HG03196 (cell line): ENCODE measurements around the gene UVSSA.

Source experiments
- ATAC-seq: cut with Tn5 transposase; IDR thresholded peaks from one replicate; pipeline ENCODE4 v1.9.1; 2021; ENCODE audit not compliant: unreplicated experiment

The UVSSA gene, protein sequence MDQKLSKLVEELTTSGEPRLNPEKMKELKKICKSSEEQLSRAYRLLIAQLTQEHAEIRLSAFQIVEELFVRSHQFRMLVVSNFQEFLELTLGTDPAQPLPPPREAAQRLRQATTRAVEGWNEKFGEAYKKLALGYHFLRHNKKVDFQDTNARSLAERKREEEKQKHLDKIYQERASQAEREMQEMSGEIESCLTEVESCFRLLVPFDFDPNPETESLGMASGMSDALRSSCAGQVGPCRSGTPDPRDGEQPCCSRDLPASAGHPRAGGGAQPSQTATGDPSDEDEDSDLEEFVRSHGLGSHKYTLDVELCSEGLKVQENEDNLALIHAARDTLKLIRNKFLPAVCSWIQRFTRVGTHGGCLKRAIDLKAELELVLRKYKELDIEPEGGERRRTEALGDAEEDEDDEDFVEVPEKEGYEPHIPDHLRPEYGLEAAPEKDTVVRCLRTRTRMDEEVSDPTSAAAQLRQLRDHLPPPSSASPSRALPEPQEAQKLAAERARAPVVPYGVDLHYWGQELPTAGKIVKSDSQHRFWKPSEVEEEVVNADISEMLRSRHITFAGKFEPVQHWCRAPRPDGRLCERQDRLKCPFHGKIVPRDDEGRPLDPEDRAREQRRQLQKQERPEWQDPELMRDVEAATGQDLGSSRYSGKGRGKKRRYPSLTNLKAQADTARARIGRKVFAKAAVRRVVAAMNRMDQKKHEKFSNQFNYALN

DNA sequence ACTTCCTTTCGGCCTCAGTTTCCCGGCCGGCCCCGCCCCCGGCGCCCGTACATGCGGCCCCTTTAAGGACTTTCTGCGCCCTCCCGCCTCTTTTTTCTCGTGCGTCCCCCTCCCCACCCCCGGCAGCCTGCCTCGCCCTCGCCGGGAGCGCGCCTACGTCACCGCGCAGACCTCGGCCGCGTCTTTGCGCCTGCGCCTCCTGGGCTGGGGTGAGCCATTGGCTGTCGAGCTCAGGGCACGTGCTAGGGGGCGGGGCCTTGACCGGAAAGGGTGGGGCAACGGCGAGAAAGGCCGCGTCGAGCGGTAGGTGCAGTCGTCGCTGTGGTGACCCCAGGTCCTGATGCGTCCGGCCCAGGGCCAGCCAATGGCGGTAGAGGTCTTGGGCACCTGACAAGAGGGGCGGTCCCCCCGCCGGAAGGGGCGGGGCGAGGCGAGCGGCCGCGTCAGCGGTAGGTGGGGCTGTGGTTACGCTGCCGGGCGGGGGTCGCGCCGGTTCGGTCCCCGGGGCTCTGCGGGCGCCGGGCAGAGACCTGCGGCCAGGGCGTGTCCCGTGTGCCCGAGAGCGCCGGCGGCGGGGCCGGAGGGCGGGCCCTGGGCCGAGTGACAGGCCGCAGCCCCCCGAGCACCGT is at the start of gene UVSSA:
UVSSA (plus strand) TSS at position 428 of the 629 bp plus-strand sequence. CDS start 884 bp downstream, outside the sequence.
- ATAC-seq = peak; percentile 92

DNA sequence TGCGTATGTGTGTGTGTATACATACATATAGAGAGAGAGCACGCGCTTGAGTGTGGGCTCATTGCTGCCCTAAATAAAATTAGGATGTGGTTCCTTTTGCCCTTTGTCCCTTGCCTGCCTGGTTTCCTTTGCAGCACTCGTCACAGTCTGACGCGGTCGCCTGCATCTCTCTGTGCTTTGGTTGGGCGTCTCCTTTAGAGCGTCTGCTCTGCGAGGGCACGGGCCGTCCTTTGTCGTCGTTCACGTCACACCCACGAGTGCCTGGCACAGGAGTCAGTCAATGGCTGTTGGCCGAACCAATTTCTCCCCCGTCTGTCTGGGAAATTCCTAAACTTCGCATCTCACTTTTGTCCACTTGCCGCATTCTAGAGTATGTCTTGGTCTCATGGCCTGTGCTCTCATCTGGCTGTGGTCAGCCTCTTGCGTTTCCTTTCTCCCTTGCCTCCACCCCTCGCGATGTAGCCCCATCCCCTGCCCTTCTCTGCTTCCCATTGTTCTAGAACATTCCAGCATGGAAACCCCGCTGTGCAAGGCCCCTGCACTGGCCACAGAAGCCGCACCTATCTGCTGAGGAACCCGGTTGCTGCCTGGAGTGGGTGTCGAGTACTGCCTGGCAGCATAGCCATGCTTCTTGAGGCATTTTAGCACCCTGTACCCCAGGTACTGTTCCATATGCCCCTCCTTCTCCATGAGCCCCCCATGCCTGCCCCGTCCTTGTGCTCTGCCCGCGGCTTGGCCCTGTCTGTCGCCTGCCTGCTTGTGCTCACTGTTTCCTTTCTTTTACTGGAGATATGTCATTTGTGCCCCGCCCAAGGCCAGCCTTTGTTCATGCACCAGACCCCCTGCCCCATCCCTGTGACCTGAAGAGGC is 49.3 kb upstream of the UVSSA start:
- no peak for ATAC-seq

DNA sequence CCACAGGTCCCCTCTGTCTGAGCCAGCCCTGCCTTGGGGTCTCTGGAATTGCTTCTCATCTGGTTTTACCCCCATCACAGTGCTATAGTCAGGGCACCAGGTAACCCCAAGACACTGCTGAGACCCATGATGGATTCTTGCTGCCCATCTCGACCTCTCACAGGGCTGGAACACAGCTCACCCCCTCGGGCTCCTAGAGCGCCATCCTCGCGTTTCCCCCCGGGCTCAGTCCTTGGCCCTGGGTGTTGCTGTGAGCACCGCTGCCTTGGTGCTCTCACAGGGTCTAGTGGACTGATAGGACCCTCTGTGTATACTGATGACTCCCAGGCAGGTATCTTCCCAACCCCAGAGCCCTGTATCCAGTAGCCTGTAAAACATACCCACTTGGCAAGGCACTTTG is 48.5 kb upstream of the UVSSA start:
- ATAC-seq = no peak

DNA sequence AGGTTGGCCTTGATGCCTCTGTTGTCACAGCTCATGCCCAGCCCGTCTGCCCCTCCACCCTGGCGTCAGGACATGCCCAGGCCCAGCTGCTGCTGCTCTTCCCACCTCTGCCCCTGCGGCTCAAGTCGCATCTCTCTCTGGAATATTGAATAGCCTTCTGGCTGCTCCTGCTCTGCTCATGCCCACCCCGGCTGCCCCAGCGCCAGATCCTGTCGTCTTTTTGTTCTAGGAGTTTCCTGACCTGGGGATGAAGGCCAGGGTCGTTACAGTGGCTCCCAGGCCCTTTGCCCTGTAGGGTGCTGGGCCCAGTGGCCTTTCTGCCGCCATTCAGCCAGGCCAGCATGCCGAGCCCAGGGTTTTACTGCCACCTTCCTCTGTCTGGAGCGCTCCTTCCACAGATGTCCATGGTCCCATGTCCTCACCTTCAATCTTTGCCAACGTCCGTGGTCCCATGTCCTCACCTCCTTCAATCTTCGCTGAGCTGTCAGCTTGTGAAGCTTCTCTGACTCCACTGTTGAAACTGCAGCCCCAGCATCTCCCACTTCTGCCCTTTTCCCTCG is 47.6 kb upstream of the UVSSA start:
- ATAC-seq = no peak

DNA sequence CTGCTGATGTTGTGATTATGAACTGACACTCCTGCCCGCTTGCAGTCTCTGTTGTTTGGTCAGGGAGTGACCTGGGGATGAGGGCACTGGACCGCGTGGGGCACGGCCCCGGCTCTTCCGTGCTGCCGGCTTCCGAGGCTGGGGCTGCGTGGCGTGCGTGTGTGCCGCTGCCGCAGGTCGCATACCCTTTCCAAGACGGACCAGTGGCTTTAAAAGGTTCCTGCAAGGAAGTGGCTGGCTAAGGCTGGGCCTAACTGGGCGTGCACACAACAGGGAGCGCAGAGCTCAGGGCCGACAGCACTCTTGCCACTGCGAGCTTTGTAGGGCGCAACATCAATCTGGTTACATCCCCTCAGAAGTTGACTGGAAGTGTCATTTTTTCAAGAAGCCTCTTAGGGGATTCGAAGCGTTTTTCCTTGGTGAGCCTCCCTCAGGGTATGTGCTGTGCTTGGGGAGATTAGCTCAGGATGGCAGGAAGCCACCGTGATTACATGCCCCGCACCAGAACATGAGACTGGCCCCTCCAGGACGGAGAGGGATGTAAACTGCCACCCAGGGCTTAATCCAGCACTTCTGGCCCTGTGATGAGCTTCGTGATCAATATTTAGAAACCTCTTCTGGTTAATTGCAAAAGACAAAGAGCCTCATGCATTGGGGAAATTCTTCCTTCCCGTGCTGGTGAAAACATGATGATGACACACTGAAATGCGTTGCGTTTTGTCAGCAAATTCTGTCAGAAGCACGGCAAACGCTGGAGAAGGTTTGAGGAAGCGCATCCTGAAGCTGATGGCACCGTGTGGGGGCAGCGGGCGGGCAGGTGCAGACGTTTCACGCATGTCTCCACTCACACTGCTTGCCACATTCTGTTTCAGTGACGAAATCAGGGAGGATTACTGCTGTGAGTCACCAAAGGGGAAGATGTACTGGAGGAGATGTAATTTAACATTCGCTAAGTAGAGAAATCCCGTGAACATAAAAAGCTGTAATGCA is 46.2 kb upstream of the UVSSA start:
- ATAC-seq = no peak

DNA sequence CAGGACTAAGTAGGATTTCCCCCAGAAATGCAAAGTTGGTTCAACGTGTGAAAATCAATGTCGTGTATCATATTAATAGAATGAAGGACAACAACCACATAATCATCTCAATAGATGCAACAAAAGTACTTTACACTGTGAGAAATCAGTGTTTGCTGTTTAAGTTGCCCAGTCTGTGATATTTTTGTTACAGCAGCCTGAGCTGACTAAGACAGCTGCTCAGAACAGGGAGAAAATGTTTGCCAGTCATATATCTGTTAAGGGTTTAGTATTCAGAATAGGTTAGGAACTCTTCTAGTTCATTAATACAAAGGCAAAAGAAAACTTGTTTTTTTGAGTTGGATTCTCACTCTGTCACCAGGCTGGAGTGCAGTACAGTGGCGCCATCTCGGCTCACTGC is 44.8 kb upstream of the UVSSA start:
- ATAC-seq = no peak

DNA sequence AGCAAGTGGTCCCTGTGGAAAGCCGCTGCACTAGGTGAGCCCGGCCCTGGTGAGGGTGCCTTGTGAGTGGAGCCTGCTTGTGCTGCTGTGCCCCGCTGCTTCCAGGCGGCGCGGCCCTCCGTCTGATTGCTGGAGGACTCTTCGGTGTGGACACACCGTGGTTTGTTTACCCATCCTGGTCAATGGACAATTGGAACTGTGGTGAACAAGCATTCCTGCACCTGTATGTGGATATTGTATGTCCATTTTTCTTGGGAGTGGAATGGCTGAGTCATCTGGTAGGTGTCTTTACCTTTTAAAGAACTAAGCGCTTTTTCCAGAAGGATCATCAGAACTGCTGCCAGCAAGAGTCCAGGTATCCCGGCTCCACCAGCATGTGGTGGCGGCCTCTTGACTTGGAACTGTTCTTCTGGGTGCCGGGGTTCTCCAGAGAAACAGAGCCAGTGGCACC is 41.7 kb upstream of the UVSSA start:
- ATAC-seq = no peak

DNA sequence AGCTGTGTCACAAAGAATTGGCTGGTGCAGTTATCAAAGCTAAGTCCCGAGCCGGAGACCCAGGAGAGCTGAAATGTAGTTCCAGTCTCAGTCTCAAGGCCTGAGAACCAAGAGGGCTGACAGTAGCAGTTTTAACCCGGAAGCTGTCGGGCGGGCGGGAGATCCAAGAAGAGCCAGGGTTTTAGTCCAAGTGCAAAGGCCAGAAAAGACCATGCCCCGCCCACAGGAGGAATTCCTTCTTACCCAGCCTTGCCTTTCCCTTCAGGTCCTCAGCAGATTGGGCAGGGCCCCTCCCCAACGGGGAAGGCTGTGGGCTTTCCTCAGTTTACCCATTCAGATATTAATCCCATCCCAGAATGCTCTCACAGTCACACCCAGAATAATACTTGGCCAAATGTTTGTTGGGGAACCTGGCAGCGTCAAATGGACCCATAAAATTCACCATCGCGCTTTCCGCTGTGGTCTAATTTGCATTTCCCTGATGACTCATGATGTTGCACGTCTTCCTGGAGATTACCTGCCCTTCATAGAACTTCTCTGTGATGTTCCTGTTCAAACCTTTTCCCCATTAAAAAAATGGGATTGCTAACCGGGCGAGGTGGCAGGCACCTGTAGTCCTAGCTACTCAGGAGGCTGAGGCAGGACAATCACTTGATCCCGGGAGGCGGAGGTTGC is 41.1 kb upstream of the UVSSA start:
- ATAC-seq = no peak

DNA sequence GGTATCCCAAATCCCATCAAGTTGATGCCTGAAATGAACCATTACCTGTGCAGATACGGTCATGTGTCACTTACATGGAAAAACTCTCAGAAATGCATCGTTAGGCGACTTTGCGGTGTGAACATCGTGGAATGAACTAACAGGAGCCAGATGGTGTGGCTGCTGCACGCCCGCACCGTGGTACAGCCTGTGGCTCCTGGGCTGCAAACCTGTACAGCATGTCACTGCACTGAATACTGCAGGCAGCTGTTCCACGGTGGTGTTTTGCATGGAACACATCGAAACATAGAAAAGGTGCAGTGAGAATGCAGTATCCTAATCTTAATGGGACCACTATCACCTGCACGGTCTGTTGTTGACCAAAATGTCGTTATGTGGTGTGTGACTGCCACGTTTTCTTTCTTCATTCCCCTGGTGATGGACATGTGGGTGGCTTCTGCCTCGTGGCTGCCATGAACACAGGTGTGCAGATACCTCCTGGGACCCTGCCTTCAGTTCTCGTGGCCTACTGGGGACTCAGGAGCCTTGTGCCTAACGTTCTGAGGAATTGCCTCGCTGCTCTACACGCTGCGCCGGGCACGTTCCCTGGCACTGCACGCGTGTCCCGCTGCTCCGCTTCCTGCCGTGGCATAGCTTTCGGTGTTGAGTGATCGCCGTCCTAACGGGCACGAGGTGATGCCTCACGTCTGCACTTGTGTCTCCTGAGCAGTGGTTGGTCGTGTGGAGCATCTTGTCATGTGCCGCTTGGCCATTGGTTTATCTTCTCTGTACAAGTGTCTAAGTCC is 38.9 kb upstream of the UVSSA start:
- no peak for ATAC-seq

DNA sequence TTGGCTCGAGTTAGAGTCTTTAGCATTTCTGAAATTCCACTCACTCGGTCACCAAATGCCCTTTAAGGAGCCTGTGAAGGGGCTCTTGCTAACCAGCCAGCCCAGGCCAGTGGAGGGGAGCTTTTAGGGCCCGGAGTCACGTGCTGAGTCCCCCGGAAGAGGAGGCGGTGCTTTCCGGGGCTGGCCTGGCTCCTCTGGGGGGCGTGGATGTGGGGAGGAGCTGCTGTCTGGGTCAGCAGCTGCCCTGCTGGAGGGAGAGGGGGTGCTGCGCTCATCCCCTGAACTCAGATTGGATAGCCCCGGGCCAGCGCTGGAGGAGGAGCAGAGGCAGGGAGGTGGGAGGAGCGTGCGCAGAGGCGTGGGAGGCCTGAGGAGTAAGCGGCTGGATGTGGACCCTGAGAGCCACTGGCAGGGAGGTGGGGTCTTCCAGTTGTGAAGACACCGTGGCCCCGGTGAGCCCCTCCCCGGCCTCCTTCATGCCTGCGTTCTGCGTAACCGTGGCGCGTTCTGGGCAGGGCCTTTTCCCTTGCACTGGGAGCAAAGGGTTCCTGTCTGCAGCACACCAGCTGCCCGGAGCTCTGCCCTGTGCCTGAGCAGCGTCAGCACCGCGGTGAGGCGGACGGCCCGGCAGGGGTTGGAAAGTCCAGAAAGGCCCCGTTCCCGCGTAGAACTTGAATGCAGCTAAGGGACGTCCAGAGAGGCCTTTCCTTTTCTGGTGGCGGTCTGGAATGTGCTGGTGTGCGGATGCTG is 37.6 kb upstream of the UVSSA start:
- ATAC-seq = peak; percentile 62

DNA sequence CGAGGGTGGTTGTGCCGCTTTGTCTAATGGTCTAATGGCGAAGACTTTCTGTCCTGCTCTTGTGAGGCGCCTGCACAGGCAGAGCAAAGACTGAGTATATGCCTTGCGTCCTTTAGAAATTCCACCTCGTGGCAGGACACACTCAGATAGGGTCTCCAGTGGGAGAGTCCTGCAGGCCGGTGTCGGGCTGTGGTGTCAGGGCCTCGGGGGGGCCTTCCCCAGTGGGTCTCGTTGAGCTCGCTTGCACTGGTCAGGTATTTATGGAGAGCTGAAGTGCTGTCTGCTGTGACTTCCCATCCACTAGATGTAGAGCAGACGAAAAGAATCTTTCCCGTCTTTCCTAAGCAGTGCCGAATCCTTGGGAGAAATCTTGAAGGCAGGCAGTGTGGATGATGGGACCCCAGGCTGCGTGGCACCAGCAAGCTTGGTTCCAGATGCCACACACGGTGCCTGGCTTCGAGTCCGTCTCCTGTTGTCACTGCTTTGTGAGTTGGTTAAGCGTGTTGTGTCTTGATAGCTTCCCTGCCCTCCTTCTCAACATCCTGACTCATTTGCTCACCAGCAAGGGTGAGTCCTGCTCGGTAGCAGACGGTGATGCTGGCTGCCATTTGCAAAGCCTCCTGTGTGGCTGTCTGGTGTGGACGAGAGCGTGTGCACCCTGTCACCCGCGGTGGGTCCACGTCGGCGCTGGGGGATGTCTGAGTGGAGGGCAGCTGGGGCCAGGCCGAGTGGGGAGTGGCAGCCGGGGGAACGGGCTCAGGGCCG is 36.8 kb upstream of the UVSSA start:
- ATAC-seq = no peak

DNA sequence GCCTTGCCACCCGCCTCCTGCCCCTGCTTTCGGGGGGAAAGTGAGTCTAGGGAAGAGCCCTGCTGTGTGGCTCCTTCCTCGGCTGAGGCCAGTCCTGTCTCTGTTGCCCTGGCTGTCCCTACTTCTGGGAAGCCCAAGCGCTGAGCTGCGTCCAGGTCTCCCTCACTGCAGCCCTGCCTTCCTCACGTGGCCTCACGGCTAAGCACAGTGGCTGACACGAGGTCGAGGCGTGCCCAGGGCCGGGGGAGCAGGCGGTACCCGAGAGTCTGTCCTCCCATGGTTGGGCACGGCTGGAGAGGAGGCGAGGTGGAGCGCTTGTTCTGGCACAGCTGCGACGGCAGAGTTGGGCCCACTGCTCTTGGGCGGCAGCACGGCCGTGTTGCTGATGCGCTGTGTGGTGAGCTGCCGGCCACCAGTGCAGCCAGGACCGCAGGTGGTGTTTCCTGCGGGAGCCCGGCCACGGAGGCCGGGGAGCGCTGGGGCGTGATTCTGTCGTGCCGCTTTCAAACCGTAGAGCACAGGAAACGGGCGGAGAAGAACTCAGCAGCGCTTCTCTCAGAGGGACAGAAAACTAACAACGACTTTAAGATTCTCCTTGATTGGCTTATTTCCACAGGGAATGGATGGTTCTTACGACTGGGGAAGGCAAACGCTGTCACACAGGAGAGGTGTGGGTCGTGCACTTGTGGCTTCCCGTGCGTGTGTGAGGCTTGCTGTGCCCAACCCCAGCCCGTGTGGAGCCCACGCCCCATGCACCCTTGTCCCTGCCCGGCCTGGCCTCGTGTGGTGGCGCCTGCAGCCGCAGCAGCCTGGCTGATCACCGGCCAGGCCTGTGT is 36.0 kb upstream of the UVSSA start:
- ATAC-seq = no peak

DNA sequence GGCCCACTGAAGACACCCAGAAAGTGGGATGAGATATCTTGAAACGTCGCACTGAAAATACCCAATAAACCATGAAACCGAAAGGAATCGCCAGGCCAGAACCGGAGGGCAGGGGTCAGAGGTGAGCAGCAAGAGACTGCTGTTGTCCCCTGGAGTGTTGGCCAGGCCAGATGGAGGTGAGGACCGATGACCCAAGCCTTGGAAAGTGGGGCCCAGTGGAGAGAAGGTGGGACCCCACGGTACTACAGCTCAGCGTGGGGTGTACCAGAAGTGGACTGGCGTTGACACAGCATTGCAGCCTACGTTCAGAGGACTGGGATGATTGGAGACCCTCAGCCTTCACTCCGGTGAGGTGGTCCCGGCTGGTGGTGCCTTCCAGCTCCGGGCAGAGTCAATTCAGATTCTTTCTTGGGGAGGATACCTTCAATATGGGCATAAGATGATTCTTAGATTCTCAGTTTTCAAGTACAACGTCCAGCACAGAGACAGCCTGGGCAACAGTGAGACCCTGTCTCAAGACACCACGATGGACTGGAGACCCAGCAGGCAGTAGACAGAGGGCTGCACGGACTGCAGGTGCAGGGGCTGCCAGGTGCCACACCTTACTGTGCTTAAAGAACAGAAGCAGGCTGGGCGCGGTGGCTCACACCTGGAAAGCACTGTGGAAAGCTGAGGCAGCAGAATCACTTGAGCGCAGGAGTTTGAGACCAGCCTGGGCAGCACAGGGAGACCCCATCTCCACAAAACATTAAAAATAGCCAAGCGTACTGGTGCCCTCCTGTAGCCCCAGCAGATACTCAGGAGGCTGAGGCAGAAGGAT is 34.0 kb upstream of the UVSSA start:
- ATAC-seq = no peak

DNA sequence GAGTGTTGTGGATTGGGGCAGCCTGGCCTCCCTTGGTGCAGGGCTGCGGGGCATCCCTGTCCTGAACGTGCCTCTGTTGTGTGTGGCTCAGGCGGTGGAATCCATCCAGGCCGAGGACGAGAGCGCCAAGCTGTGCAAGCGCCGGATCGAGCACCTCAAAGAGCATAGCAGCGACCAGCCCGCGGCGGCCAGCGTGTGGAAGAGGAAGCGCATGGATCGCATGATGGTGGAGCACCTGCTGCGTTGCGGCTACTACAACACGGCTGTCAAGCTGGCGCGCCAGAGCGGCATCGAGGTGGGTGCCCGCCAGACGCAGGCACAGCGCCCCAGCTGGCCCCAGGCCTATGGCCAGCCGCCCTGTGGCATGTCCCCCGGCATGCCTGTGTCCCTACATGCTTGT is 31.7 kb upstream of the UVSSA start:
- ATAC-seq = no peak
